GM23338 (cell line): ENCODE results near the gene CTNNA3. TPM values are rescaled to one million over a fixed set of nuclear protein-coding genes. Genes with fewer than 3 reads are reported as not detected.

Source experiments
- ATAC-seq: fragments of 200-7000 bp; cut with Tn5 transposase; 3 replicates; pipeline ENCODE4 v1.9.1; 2020
- DNase-seq: peaks from one replicate; pipeline ENCODE4 v3.0.0-alpha.2; 2015; ENCODE audit warnings: low spot score
- H2AFZ ChIP-seq: fragments of 200-600 bp; sonication (generic); 2 replicates; pipeline ENCODE4 v1.8.0; 2016; ENCODE audit warnings: antibody characterized with exemption, mild to moderate bottlenecking, moderate library complexity
- H3F3A ChIP-seq: fragments of 200-600 bp; sonication (generic); replicated peaks from 2 replicates; pipeline ENCODE4 v1.8.0; 2017; ENCODE audit warnings: antibody characterized with exemption, mixed run types, low read depth
- H3K27ac ChIP-seq: fragments of 200-600 bp; sonication (generic); 2 replicates; pipeline ENCODE4 v1.6.1; 2016; ENCODE audit warnings: low read depth
- H3K27me3 ChIP-seq: fragments of 200-600 bp; sonication (generic); 2 replicates; pipeline ENCODE4 v1.8.0; 2016; ENCODE audit warnings: mild to moderate bottlenecking, mixed run types, moderate library complexity; ENCODE audit not compliant: insufficient read depth
- H3K36me3 ChIP-seq: fragments of 200-600 bp; sonication (generic); 2 replicates; pipeline ENCODE4 v1.8.0; 2016; ENCODE audit warnings: mild to moderate bottlenecking; ENCODE audit not compliant: insufficient read depth
- H3K4me1 ChIP-seq: fragments of 200-600 bp; sonication (generic); 2 replicates; pipeline ENCODE4 v1.8.0; 2016; ENCODE audit warnings: mild to moderate bottlenecking, moderate library complexity; ENCODE audit not compliant: insufficient read depth
- H3K4me2 ChIP-seq: fragments of 200-600 bp; sonication (generic); 2 replicates; pipeline ENCODE4 v1.7.1; 2017; ENCODE audit warnings: mixed run types
- H3K4me3 ChIP-seq: fragments of 200-600 bp; sonication (generic); 2 replicates; pipeline ENCODE4 v1.6.1; 2016; ENCODE audit warnings: mixed run types
- H3K79me2 ChIP-seq: fragments of 200-600 bp; sonication (generic); replicated peaks from 2 replicates; pipeline ENCODE4 v1.8.0; 2017; ENCODE audit warnings: mild to moderate bottlenecking; ENCODE audit not compliant: insufficient read depth
- H3K9me2 ChIP-seq: fragments of 200-600 bp; sonication (generic); 2 replicates; pipeline ENCODE4 v1.8.0; 2017; ENCODE audit not compliant: insufficient read depth
- H4K20me1 ChIP-seq: fragments of 200-600 bp; sonication (generic); replicated peaks from 2 replicates; pipeline ENCODE4 v1.8.0; 2017; ENCODE audit warnings: mild to moderate bottlenecking; ENCODE audit not compliant: insufficient read depth
- H3K27ac Mint-ChIP-seq: 2 replicates; pipeline ENCODE4 v1.8.0; 2020; ENCODE audit warnings: inconsistent platforms, mild to moderate bottlenecking, moderate library complexity, mixed read lengths
- H3K27me3 Mint-ChIP-seq: 3 replicates; pipeline ENCODE4 v1.8.0; 2022; ENCODE audit warnings: low read depth, mild to moderate bottlenecking, moderate library complexity, mixed read lengths, inconsistent platforms; ENCODE audit not compliant: insufficient read depth, poor library complexity
- H3K36me3 Mint-ChIP-seq: 3 replicates; pipeline ENCODE4 v1.8.0; 2021; ENCODE audit warnings: low read depth, mild to moderate bottlenecking, inconsistent platforms, moderate library complexity, mixed read lengths
- H3K4me1 Mint-ChIP-seq: 3 replicates; pipeline ENCODE4 v1.8.0; 2020; ENCODE audit warnings: mild to moderate bottlenecking, inconsistent platforms, mixed read lengths
- H3K4me3 Mint-ChIP-seq: 3 replicates; pipeline ENCODE4 v1.8.0; 2021; ENCODE audit warnings: moderate library complexity, mild to moderate bottlenecking, inconsistent platforms, mixed read lengths
- H3K9me3 Mint-ChIP-seq: 3 replicates; pipeline ENCODE4 v1.8.0; 2020; ENCODE audit warnings: moderate library complexity, mild to moderate bottlenecking, inconsistent platforms, mixed read lengths
- CREB1 ChIP-seq: fragments of 250-450 bp; sonication (Bioruptor Pico); IDR thresholded peaks from 2 replicates; pipeline ENCODE4 v1.5.0; 2020; ENCODE audit warnings: low read depth, mild to moderate bottlenecking, moderate library complexity
- ETS1 ChIP-seq: IDR thresholded peaks from 2 replicates; pipeline ENCODE4 v1.6.1; 2016; ENCODE audit warnings: antibody characterized with exemption
- EZH2 ChIP-seq: fragments of 200-600 bp; sonication (generic); IDR thresholded peaks from one replicate; pipeline ENCODE4 v1.8.0; 2017; ENCODE audit warnings: antibody characterized with exemption, mild to moderate bottlenecking, low read depth; ENCODE audit not compliant: unreplicated experiment
- EZH2phosphoT487 ChIP-seq: fragments of 200-600 bp; sonication (generic); IDR thresholded peaks from one replicate; pipeline ENCODE4 v1.8.1; 2018; ENCODE audit warnings: antibody characterized with exemption; ENCODE audit not compliant: unreplicated experiment
- JUNB ChIP-seq: IDR thresholded peaks from one replicate; pipeline ENCODE4 v1.6.1; 2016; ENCODE audit warnings: antibody characterized with exemption; ENCODE audit not compliant: unreplicated experiment
- NANOG ChIP-seq: IDR thresholded peaks from 2 replicates; pipeline ENCODE4 v1.6.1; 2016; ENCODE audit warnings: antibody characterized with exemption, borderline replicate concordance
- POLR2AphosphoS5 ChIP-seq: IDR thresholded peaks from 2 replicates; pipeline ENCODE4 v1.6.1; 2016; ENCODE audit warnings: antibody characterized with exemption, low read depth
- STAT1 ChIP-seq: IDR thresholded peaks from one replicate; pipeline ENCODE4 v1.6.1; 2016; ENCODE audit warnings: antibody characterized with exemption; ENCODE audit not compliant: unreplicated experiment
- ZNF114 ChIP-seq: fragments of 250-450 bp; sonication (Bioruptor Pico); IDR thresholded peaks from 2 replicates; pipeline ENCODE4 v1.5.0; 2020; ENCODE audit warnings: mild to moderate bottlenecking, moderate library complexity
- ZNF331 ChIP-seq: fragments of 250-450 bp; sonication (Bioruptor Pico); IDR thresholded peaks from 2 replicates; pipeline ENCODE4 v1.5.0; 2020; ENCODE audit warnings: low read depth, mild to moderate bottlenecking, moderate library complexity
- polyA plus RNA-seq: library from polyadenylated mRNA; unstranded; fragments of >200 nt; fragmentation: Nextera tagmentation; extraction: Ambion mirVana; gene quantifications from 2 replicates; pipeline ENCODE4 v1.2.1, GENCODE V29; 2016
- total RNA-seq: library from RNA; depleted of rRNA; stranded (reverse); fragments of >200 nt; shearing (Covaris generic); gene quantifications from 2 replicates; pipeline ENCODE4 v1.2.3, GENCODE V29; 2014
- TF ChIP-seq, protein P1 (sequence below): IDR thresholded peaks from one replicate; pipeline ENCODE4 v1.6.1; 2018; ENCODE audit warnings: antibody characterized with exemption; ENCODE audit not compliant: unreplicated experiment
- TF ChIP-seq, protein P2 (sequence below): fragments of 250-450 bp; sonication (Bioruptor Pico); IDR thresholded peaks from 2 replicates; pipeline ENCODE4 v1.5.0; 2020; ENCODE audit warnings: mild to moderate bottlenecking, moderate library complexity
- TF ChIP-seq, protein P3 (sequence below), 2 experiments: fragments of 200-600 bp in 1 of 2; sonication (generic) in 1 of 2; conservative IDR thresholded peaks; 2 replicates each; pipeline versions ENCODE4 v1.5.1 to v1.6.1; 2016 to 2017; ENCODE audit warnings: antibody characterized with exemption in 2 of 2, low read depth in 2 of 2, mild to moderate bottlenecking in 2 of 2, moderate library complexity in 1 of 2

Gene CTNNA3
- total and polyA plus RNA-seq, 2 experiments from 2014 or later = 0.71 to 3.3 TPM

GRCh38 chr10:66951896-66952295 is 744.1 kb downstream of the CTNNA3 start:
- H3K9me2 ChIP-seq = no peaks in the 10 kb centered on the region
- H4K20me1 ChIP-seq = no peaks in the 10 kb centered on the region
- Mint-ChIP-seq H3K4me1 (no peaks in the 10 kb centered on the region), H3K9me3 (no peaks in the 10 kb centered on the region), H3K4me3 (no peak overlapping the region), H3K36me3 (no peaks in the 10 kb centered on the region), H3K27ac (no peak overlapping the region), H3K27me3 (no peaks in the 10 kb centered on the region)
- no peaks in the 10 kb centered on the region for H3K36me3 ChIP-seq
- TF ChIP-seq ETS1 (no peak), CREB1 (CRISPR knock-in tag) (no peak), JUNB (no peak), POLR2AphosphoS5 (no peak), ZNF114 (CRISPR knock-in tag) (no peak), EZH2phosphoT487 (no peak), EZH2 (no peak), NANOG (no peak), ZNF331 (CRISPR knock-in tag) (no peak), STAT1 (no peak)
- TF ChIP-seq, protein P1, sequence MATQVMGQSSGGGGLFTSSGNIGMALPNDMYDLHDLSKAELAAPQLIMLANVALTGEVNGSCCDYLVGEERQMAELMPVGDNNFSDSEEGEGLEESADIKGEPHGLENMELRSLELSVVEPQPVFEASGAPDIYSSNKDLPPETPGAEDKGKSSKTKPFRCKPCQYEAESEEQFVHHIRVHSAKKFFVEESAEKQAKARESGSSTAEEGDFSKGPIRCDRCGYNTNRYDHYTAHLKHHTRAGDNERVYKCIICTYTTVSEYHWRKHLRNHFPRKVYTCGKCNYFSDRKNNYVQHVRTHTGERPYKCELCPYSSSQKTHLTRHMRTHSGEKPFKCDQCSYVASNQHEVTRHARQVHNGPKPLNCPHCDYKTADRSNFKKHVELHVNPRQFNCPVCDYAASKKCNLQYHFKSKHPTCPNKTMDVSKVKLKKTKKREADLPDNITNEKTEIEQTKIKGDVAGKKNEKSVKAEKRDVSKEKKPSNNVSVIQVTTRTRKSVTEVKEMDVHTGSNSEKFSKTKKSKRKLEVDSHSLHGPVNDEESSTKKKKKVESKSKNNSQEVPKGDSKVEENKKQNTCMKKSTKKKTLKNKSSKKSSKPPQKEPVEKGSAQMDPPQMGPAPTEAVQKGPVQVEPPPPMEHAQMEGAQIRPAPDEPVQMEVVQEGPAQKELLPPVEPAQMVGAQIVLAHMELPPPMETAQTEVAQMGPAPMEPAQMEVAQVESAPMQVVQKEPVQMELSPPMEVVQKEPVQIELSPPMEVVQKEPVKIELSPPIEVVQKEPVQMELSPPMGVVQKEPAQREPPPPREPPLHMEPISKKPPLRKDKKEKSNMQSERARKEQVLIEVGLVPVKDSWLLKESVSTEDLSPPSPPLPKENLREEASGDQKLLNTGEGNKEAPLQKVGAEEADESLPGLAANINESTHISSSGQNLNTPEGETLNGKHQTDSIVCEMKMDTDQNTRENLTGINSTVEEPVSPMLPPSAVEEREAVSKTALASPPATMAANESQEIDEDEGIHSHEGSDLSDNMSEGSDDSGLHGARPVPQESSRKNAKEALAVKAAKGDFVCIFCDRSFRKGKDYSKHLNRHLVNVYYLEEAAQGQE = no peak
- TF ChIP-seq, protein P2, sequence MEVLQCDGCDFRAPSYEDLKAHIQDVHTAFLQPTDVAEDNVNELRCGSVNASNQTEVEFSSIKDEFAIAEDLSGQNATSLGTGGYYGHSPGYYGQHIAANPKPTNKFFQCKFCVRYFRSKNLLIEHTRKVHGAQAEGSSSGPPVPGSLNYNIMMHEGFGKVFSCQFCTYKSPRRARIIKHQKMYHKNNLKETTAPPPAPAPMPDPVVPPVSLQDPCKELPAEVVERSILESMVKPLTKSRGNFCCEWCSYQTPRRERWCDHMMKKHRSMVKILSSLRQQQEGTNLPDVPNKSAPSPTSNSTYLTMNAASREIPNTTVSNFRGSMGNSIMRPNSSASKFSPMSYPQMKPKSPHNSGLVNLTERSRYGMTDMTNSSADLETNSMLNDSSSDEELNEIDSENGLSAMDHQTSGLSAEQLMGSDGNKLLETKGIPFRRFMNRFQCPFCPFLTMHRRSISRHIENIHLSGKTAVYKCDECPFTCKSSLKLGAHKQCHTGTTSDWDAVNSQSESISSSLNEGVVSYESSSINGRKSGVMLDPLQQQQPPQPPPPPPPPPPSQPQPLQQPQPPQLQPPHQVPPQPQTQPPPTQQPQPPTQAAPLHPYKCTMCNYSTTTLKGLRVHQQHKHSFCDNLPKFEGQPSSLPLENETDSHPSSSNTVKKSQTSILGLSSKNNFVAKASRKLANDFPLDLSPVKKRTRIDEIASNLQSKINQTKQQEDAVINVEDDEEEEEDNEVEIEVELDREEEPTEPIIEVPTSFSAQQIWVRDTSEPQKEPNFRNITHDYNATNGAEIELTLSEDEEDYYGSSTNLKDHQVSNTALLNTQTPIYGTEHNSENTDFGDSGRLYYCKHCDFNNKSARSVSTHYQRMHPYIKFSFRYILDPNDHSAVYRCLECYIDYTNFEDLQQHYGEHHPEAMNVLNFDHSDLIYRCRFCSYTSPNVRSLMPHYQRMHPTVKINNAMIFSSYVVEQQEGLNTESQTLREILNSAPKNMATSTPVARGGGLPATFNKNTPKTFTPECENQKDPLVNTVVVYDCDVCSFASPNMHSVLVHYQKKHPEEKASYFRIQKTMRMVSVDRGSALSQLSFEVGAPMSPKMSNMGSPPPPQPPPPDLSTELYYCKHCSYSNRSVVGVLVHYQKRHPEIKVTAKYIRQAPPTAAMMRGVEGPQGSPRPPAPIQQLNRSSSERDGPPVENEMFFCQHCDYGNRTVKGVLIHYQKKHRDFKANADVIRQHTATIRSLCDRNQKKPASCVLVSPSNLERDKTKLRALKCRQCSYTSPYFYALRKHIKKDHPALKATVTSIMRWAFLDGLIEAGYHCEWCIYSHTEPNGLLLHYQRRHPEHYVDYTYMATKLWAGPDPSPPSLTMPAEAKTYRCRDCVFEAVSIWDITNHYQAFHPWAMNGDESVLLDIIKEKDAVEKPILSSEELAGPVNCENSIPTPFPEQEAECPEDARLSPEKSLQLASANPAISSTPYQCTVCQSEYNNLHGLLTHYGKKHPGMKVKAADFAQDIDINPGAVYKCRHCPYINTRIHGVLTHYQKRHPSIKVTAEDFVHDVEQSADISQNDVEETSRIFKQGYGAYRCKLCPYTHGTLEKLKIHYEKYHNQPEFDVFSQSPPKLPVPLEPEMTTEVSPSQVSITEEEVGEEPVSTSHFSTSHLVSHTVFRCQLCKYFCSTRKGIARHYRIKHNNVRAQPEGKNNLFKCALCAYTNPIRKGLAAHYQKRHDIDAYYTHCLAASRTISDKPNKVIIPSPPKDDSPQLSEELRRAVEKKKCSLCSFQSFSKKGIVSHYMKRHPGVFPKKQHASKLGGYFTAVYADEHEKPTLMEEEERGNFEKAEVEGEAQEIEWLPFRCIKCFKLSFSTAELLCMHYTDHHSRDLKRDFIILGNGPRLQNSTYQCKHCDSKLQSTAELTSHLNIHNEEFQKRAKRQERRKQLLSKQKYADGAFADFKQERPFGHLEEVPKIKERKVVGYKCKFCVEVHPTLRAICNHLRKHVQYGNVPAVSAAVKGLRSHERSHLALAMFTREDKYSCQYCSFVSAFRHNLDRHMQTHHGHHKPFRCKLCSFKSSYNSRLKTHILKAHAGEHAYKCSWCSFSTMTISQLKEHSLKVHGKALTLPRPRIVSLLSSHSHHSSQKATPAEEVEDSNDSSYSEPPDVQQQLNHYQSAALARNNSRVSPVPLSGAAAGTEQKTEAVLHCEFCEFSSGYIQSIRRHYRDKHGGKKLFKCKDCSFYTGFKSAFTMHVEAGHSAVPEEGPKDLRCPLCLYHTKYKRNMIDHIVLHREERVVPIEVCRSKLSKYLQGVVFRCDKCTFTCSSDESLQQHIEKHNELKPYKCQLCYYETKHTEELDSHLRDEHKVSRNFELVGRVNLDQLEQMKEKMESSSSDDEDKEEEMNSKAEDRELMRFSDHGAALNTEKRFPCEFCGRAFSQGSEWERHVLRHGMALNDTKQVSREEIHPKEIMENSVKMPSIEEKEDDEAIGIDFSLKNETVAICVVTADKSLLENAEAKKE (CRISPR knock-in tag) = no peak
- TF ChIP-seq, protein P3, sequence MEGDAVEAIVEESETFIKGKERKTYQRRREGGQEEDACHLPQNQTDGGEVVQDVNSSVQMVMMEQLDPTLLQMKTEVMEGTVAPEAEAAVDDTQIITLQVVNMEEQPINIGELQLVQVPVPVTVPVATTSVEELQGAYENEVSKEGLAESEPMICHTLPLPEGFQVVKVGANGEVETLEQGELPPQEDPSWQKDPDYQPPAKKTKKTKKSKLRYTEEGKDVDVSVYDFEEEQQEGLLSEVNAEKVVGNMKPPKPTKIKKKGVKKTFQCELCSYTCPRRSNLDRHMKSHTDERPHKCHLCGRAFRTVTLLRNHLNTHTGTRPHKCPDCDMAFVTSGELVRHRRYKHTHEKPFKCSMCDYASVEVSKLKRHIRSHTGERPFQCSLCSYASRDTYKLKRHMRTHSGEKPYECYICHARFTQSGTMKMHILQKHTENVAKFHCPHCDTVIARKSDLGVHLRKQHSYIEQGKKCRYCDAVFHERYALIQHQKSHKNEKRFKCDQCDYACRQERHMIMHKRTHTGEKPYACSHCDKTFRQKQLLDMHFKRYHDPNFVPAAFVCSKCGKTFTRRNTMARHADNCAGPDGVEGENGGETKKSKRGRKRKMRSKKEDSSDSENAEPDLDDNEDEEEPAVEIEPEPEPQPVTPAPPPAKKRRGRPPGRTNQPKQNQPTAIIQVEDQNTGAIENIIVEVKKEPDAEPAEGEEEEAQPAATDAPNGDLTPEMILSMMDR (conservative IDR thresholded peaks at IDR 0.05; ENCODE audit: low read depth in 2 of 2) = no peak
- H3K79me2 ChIP-seq = no peaks in the 10 kb centered on the region
- no peak for ATAC-seq
- no peaks in the 10 kb centered on the region for H3K4me1 ChIP-seq
- H3F3A ChIP-seq = no peaks in the 10 kb centered on the region
- H3K4me2 ChIP-seq = no peak overlapping the region
- no peaks in the 10 kb centered on the region for H3K27me3 ChIP-seq
- no peak overlapping the region for H3K27ac ChIP-seq
- no peak overlapping the region for H3K4me3 ChIP-seq
- no peak for DNase-seq
- no peak overlapping the region for H2AFZ ChIP-seq
